HT1080 (cell line): ENCODE results near the gene AKNA. TPM values are rescaled to one million over a fixed set of nuclear protein-coding genes. Genes with fewer than 3 reads are reported as not detected.

ENCODE experiments used
- DNase-seq: peaks from one replicate; pipeline ENCODE4 v3.0.0-alpha.2; 2015; ENCODE audit warnings: low read depth
- total RNA-seq: library from RNA; depleted of rRNA; stranded (reverse); fragments of >200 nt; shearing (Covaris generic); gene quantifications from 2 replicates; pipeline ENCODE4 v1.2.3, GENCODE V29; 2014; rRNA removed

The AKNA gene
- total RNA-seq, 1 experiment from 2014 or later, result 4.2 TPM

- DNase-seq, result no peak
Observed at GRCh38 chr9:114287763-114288192, 100.0 kb downstream of the AKNA start.

GRCh38 chr9:114287001-114287762 is 100.6 kb downstream of the AKNA start:
- no peak for DNase-seq

GRCh38 chr9:114286146-114286679 is 101.6 kb downstream of the AKNA start:
- DNase-seq, result no peak

- peak; percentile 92 for DNase-seq
Observed at GRCh38 chr9:114285166-114285867, 102.5 kb downstream of the AKNA start.

GRCh38 chr9:114284316-114285060 is 103.3 kb downstream of the AKNA start:
- no peak for DNase-seq

Other genes starting within 250 kb of the AKNA start
- gene COL27A1, start 232.4 kb downstream of the AKNA start, total RNA-seq, result 19.1 and 21.1 TPM in 2 replicates
- not detected in 2 replicates for gene ORM1, start 64.9 kb downstream of the AKNA start, total RNA-seq
- not detected in 2 replicates for gene ORM2, start 58.1 kb downstream of the AKNA start, total RNA-seq
- 2.0 and 3.1 TPM in 2 replicates for gene WHRN, start 117.5 kb upstream of the AKNA start, total RNA-seq
- gene ATP6V1G1, start 199.8 kb upstream of the AKNA start, total RNA-seq, result 96.0 and 97.4 TPM in 2 replicates
- 8.7 and 9.6 TPM in 2 replicates for gene TMEM268, start 223.3 kb upstream of the AKNA start, total RNA-seq